WTC11 (cell line): ENCODE results near the gene STAT3. TPM values are rescaled to one million over a fixed set of nuclear protein-coding genes. Genes with fewer than 3 reads are reported as not detected.

ENCODE experiments used
- ATAC-seq: fragments of 200-7000 bp; cut with Tn5 transposase; 2 replicates; pipeline ENCODE4 v1.10.0; 2021; ENCODE audit warnings: mild to moderate bottlenecking, moderate library complexity
- CTCF ChIA-PET: fragments of 300-600 bp; sonication (Branson Sonifier 250); formaldehyde crosslinking; loops from one replicate; lab custom pipeline; 2021; ENCODE audit warnings: antibody characterized with exemption; lab: Charles Lee
- POLR2A ChIA-PET: fragments of 350-600 bp; sonication (Branson Sonifier 250); formaldehyde crosslinking; loops from one replicate; lab custom pipeline; 2021; ENCODE audit warnings: antibody characterized with exemption; lab: Charles Lee
- DNase-seq: peaks from one replicate; pipeline ENCODE4 v3.0.0; 2021; ENCODE audit warnings: low spot score
- H3K27ac Mint-ChIP-seq: 2 replicates; pipeline ENCODE4 v1.8.0; 2021; ENCODE audit warnings: mixed read lengths
- H3K27me3 Mint-ChIP-seq: 2 replicates; pipeline ENCODE4 v1.8.0; 2021; ENCODE audit warnings: low read depth, mild to moderate bottlenecking, moderate library complexity, mixed read lengths
- H3K36me3 Mint-ChIP-seq: 2 replicates; pipeline ENCODE4 v1.8.0; 2021; ENCODE audit warnings: mixed read lengths
- H3K4me1 Mint-ChIP-seq: 2 replicates; pipeline ENCODE4 v1.8.0; 2022; ENCODE audit warnings: mixed read lengths
- H3K4me3 Mint-ChIP-seq: 2 replicates; pipeline ENCODE4 v1.8.0; 2021; ENCODE audit warnings: mild to moderate bottlenecking, moderate library complexity, mixed read lengths
- H3K9me3 Mint-ChIP-seq: 2 replicates; pipeline ENCODE4 v1.8.0; 2021; ENCODE audit warnings: mixed read lengths
- CTCF ChIP-seq: fragments of 200-600 bp; IDR thresholded peaks from 2 replicates; pipeline ENCODE4 v1.8.0; 2022; ENCODE audit warnings: antibody characterized with exemption
- E2F4 ChIP-seq: sonication (generic); formaldehyde crosslinking; IDR thresholded peaks from 2 replicates; pipeline ENCODE4 v1.8.1; 2022; ENCODE audit warnings: low read depth, mild to moderate bottlenecking, moderate library complexity, missing genetic modification reagents, borderline replicate concordance
- ERG ChIP-seq: fragments of 250-450 bp; sonication (Bioruptor Pico); IDR thresholded peaks from 2 replicates; pipeline ENCODE4 v1.8.0; 2021; ENCODE audit warnings: mild to moderate bottlenecking
- FOXK1 ChIP-seq: sonication (generic); formaldehyde crosslinking; IDR thresholded peaks from 2 replicates; pipeline ENCODE4 v1.8.0; 2022; ENCODE audit warnings: mild to moderate bottlenecking, moderate library complexity, missing genetic modification reagents
- FOXP1 ChIP-seq: sonication (generic); formaldehyde crosslinking; IDR thresholded peaks from 2 replicates; pipeline ENCODE4 v1.8.0; 2022; ENCODE audit warnings: missing genetic modification reagents, mild to moderate bottlenecking, moderate library complexity, borderline replicate concordance
- GABPB1 ChIP-seq: sonication (generic); formaldehyde crosslinking; IDR thresholded peaks from 2 replicates; pipeline ENCODE4 v1.8.1; 2023; ENCODE audit warnings: mild to moderate bottlenecking, missing genetic modification reagents
- IRF1 ChIP-seq: sonication (generic); formaldehyde crosslinking; IDR thresholded peaks from 2 replicates; pipeline ENCODE4 v1.8.0; 2023; ENCODE audit warnings: missing genetic modification reagents
- JUN ChIP-seq: sonication (generic); formaldehyde crosslinking; IDR thresholded peaks from 2 replicates; pipeline ENCODE4 v1.8.0; 2023; ENCODE audit warnings: mild to moderate bottlenecking, missing genetic modification reagents
- KAT7 ChIP-seq: sonication (generic); formaldehyde crosslinking; IDR thresholded peaks from 2 replicates; pipeline ENCODE4 v1.8.1; 2023; ENCODE audit warnings: missing genetic modification reagents, mild to moderate bottlenecking, borderline replicate concordance
- NR1H2 ChIP-seq: sonication (generic); formaldehyde crosslinking; IDR thresholded peaks from 2 replicates; pipeline ENCODE4 v1.9.0; 2021; ENCODE audit warnings: mild to moderate bottlenecking, moderate library complexity, missing genetic modification reagents
- SMAD3 ChIP-seq: sonication (generic); formaldehyde crosslinking; IDR thresholded peaks from 2 replicates; pipeline ENCODE4 v1.8.0; 2022; ENCODE audit warnings: missing genetic modification reagents, mild to moderate bottlenecking, borderline replicate concordance
- STAT6 ChIP-seq: sonication (generic); formaldehyde crosslinking; conservative IDR thresholded peaks from 2 replicates; pipeline ENCODE4 v1.8.1; 2023; ENCODE audit warnings: mild to moderate bottlenecking, low read depth, missing genetic modification reagents, moderate library complexity
- TP53 ChIP-seq: sonication (generic); formaldehyde crosslinking; IDR thresholded peaks from 2 replicates; pipeline ENCODE4 v1.8.1; 2023; ENCODE audit warnings: mild to moderate bottlenecking, missing genetic modification reagents
- USF2 ChIP-seq: sonication (generic); formaldehyde crosslinking; IDR thresholded peaks from 2 replicates; pipeline ENCODE4 v1.8.1; 2023; ENCODE audit warnings: mild to moderate bottlenecking, missing genetic modification reagents, moderate library complexity
- ZNF121 ChIP-seq: sonication (generic); formaldehyde crosslinking; IDR thresholded peaks from 2 replicates; pipeline ENCODE4 v1.8.0; 2023; ENCODE audit warnings: missing genetic modification reagents
- ZNF281 ChIP-seq: sonication (generic); formaldehyde crosslinking; IDR thresholded peaks from 2 replicates; pipeline ENCODE4 v1.8.0; 2023; ENCODE audit warnings: mild to moderate bottlenecking, missing genetic modification reagents
- ZNF423 ChIP-seq: fragments of 250-450 bp; sonication (Bioruptor Pico); IDR thresholded peaks from 2 replicates; pipeline ENCODE4 v2.1.2; 2022; ENCODE audit warnings: mild to moderate bottlenecking, moderate library complexity
- ZNF425 ChIP-seq: fragments of 250-450 bp; sonication (Bioruptor Pico); conservative IDR thresholded peaks from 2 replicates; pipeline ENCODE4 v1.9.0; 2021; ENCODE audit warnings: mild to moderate bottlenecking
- total RNA-seq: library from RNA; stranded (reverse); gene quantifications from 3 replicates; pipeline ENCODE4 v1.2.3, GENCODE V29; 2021

STAT3 gene
- total RNA-seq, 1 experiment from 2014 or later, result 98.0 TPM

- TF ChIP-seq ZNF425 (CRISPR knock-in tag) (no peak), IRF1 (CRISPR knock-in tag) (no peak), NR1H2 (CRISPR knock-in tag) (no peak), SMAD3 (CRISPR knock-in tag) (no peak), STAT6 (CRISPR knock-in tag) (no peak), KAT7 (CRISPR knock-in tag) (no peak), JUN (CRISPR knock-in tag) (no peak)
- TF ChIP-seq, all 79 proteins: peak for 0
These were observed 76.3 kb downstream of the STAT3 start (continued) for GRCh38 chr17:42312035-42312284.

- no peaks in the 10 kb centered on the region for H3K27me3 Mint-ChIP-seq
- peaks cover 9% of the 10 kb centered on the region for H3K36me3 Mint-ChIP-seq
- peak overlapping the region; percentile 15; the same call in 1 of the 2 replicates for H3K4me3 Mint-ChIP-seq
- H3K9me3 Mint-ChIP-seq, result no peaks in the 10 kb centered on the region
- peak overlapping the region; percentile 92 for H3K27ac Mint-ChIP-seq
- CTCF ChIA-PET, result interaction anchor here (0.6 to 12.3 kb wide), 34 partner anchors 10 to 536 kb away, joined by 3 to 196 read pairs (median 4); partner anchors contain the start of genes CAVIN1, GHDC, KCNH4 and NKIRAS2
- H3K4me1 Mint-ChIP-seq, result peaks cover 33% of the 10 kb centered on the region
- ATAC-seq, result peak; percentile 25
- POLR2A ChIA-PET, result interaction anchor here (1.4 to 1.8 kb wide), 2 partner anchors 22 to 34 kb away, joined by 4 to 6 read pairs; no protein-coding TSS in a partner anchor
- DNase-seq, result peak; percentile 45
- TF ChIP-seq ERG, result no peak
- peak; percentile 63 for TF ChIP-seq GABPB1
- no peak for TF ChIP-seq FOXP1
- TF ChIP-seq ZNF121 (CRISPR knock-in tag), result no peak
These were observed 76.8 kb downstream of the STAT3 start for GRCh38 chr17:42311240-42312034.

- no peaks in the 10 kb centered on the region for H3K9me3 Mint-ChIP-seq
- H3K27ac Mint-ChIP-seq, result peak overlapping the region; percentile 70; the same call in 1 of the 2 replicates
- no peak for DNase-seq
- ChIA-PET POLR2A (interaction anchor here (1.8 kb wide), 1 partner anchor 34 kb away, joined by 6 read pairs; no protein-coding TSS in a partner anchor), CTCF (interaction anchor here (0.6 to 12.3 kb wide), 14 partner anchors 9 to 291 kb away, joined by 3 to 196 read pairs (median 11); partner anchors contain the start of genes CAVIN1, NKIRAS2 and STAT3)
- peaks cover 8% of the 10 kb centered on the region for H3K36me3 Mint-ChIP-seq
- H3K27me3 Mint-ChIP-seq, result no peaks in the 10 kb centered on the region
- ATAC-seq, result no peak
- H3K4me1 Mint-ChIP-seq, result peaks cover 36% of the 10 kb centered on the region
- no peak overlapping the region for H3K4me3 Mint-ChIP-seq
- no peak for TF ChIP-seq ZNF423
- TF ChIP-seq ZNF281 (CRISPR knock-in tag), result no peak
- no peak for TF ChIP-seq USF2 (CRISPR knock-in tag)
- no peak for TF ChIP-seq CTCF
- no peak for TF ChIP-seq FOXK1 (CRISPR knock-in tag)
- no peak for TF ChIP-seq TP53 (CRISPR knock-in tag)
- TF ChIP-seq E2F4 (CRISPR knock-in tag), result no peak
These were observed 77.4 kb downstream of the STAT3 start for GRCh38 chr17:42310787-42311215.
